GM12865 (cell line): ENCODE results near the gene GATA1.

Source experiments
- DNase-seq: peaks from one replicate; pipeline ENCODE4 v3.0.0; 2010; ENCODE audit warnings: low read depth
- H3K4me3 ChIP-seq: 2 replicates; pipeline ENCODE4 v1.5.1; 2011; ENCODE audit warnings: mild to moderate bottlenecking, low read depth, low read length, control low read depth
- TF ChIP-seq, protein P1 (sequence below): IDR thresholded peaks from 2 replicates; pipeline ENCODE4 v1.5.1; 2011; ENCODE audit warnings: low read length, control low read depth, low read depth, inconsistent platforms; ENCODE audit not compliant: insufficient read depth; ENCODE audit errors: missing control alignments

Gene GATA1

DNA sequence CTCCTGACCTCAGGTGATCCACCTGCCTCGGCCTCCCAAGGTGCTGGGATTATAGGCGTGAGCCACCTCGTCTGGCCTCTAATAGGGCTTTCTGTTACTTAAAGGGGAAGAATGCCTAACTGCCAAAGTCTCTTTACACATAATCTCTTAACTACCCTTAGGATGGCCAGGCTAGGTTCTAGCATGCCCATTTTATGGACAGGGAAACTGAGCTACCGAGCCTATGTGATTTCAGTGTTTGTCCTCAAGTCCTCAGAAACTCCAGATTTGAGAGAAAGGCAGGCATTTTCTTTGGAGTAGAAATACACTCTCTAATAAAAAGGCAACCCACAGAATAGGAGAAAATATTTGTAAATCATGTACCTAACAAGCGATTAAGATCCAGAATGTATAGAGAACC, 37.2 kb upstream of the GATA1 start:
- H3K4me3 ChIP-seq: no peak overlapping the region
- TF ChIP-seq, protein P1, sequence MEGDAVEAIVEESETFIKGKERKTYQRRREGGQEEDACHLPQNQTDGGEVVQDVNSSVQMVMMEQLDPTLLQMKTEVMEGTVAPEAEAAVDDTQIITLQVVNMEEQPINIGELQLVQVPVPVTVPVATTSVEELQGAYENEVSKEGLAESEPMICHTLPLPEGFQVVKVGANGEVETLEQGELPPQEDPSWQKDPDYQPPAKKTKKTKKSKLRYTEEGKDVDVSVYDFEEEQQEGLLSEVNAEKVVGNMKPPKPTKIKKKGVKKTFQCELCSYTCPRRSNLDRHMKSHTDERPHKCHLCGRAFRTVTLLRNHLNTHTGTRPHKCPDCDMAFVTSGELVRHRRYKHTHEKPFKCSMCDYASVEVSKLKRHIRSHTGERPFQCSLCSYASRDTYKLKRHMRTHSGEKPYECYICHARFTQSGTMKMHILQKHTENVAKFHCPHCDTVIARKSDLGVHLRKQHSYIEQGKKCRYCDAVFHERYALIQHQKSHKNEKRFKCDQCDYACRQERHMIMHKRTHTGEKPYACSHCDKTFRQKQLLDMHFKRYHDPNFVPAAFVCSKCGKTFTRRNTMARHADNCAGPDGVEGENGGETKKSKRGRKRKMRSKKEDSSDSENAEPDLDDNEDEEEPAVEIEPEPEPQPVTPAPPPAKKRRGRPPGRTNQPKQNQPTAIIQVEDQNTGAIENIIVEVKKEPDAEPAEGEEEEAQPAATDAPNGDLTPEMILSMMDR: no peak

DNA sequence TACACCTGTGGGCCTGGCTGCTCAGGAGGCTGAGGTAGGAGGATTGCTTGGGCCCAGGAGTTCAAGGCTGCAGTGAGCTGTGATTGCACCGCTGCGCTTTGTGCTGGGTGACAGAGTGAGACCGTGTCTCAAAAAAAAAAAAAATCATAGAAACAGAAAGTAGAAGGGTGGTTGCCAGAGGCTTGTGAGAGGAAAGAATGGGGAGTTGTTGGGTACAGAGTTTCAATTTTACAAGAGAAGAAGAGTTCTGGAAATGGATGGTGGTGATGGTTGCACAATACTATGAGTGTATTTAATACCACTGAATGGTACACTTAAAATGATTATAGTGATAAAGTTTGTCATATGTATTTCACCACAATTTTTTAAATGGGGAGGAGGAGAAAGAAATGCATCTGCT, 35.0 kb upstream of the GATA1 start:
- peak; percentile 11 for DNase-seq
- TF ChIP-seq, protein P1: no peak
- no peak overlapping the region for H3K4me3 ChIP-seq

More for the DNA sequence above, 37.2 kb upstream of the GATA1 start:
- DNase-seq: no peak

DNA sequence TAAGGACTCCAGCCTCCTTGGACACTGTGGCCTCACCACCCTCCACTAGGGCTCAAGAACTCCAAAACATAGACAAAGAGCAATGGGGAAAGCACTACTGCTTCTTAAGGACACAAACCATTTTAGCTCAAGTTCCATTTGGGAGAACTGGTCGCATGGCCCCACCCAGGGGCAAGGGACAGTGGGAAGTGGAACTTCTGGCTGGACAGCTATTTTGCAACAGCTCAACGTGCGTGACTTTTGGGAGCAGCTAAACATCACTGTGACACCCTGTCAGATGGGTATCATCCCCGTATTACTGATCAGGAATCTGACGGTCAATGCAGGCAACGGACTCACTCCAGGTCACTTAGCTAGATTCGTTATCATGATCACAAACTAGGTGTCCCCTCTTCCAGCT, 33.9 kb upstream of the GATA1 start:
- DNase-seq: no peak
- TF ChIP-seq, protein P1: no peak
- no peak overlapping the region for H3K4me3 ChIP-seq

DNA sequence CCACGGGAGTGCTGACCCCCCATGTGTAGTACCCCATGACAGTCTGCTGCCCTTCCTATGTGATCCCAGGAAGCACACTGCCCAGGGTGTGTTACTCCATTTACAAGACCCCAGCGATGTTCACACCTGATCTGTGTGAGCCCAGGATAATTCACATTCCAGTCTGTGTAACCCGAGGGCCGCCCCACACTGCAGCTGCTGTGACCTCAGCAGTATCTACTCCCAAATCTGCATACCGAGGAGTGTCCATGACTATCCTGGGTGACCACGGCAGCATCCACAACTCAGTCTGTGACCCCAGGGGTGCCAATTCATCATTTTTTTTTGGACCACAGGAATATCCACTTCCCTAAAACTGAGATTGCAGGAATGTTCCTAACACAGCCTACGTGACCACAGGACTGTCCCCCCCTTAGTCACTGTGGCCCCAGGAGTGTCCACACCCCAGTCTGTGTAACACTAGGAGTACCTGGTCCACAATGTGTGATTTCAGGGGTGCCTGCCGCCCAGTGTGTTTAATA, 32.6 kb upstream of the GATA1 start:
- TF ChIP-seq, protein P1: no peak
- DNase-seq: no peak

DNA sequence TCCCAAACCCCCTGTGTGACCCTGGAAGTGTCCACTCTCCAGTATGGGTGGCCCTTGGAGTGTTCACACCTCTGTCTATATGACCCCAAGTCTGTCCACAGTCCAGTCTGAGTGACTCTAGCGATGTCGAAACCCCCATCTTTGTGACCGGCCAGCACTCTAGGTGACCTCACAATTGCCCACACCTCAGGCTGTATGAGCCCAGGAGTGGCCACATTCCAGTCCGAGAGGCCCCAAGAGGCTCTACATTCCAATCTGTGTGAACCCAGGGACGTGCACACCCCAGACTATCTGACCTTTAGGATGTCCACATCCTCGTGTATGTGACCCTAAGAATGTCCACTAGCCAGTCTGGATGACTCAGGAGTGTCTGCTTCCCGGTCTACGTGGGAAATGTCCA, 32.2 kb upstream of the GATA1 start:
- DNase-seq: no peak
- TF ChIP-seq, protein P1: no peak
- no peak overlapping the region for H3K4me3 ChIP-seq

More for the DNA sequence above, 32.6 kb upstream of the GATA1 start:
- no peak overlapping the region for H3K4me3 ChIP-seq

DNA sequence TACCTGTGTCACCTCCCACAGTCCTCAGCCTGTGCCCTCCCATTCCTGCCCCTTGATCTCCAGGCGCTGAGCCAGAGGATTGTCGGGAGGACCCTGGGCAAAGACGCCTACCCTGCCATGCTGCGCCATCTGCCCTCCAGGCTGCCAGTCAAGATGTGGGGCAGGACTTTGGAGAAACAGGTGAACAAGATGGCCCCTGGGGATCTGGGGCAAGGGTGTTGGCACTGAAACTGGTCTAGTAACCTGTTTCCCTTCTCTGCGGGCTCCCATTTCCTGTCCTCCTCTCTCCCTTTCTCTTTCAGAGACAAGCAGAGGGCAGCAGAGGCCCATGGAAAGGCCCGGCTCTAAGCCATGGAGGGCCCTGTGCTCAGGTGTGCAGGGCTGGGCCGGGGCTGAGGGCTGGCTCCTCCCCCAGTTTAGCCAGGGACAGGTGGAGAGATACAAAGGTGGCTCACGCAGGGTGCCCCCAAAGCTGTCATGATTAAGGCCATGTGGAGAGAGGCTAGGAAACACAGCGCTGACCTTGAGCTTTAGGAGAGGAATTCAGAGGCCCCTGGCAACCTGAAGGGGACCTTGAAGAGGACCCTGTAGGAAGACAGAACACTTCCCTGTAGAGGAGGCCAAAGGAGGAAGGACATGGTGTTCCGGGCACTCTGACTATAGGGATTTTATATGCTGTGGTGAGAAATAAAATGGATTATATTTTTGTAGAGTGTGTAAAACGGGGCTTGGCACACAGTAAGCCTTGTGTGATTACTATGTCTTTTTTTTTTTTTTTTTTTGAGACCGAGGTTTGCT, 24.5 kb upstream of the GATA1 start, which contains the start of gene GLOD5:
Gene GLOD5 (plus strand): TSS at position 74 of the 798 bp plus-strand sequence. CDS start 44 bp downstream, at position 118.
- TF ChIP-seq, protein P1: no peak
- H3K4me3 ChIP-seq: no peak within 1 kb of the TSS
- DNase-seq: peak; percentile 23
